ENCODE results near the gene KRCC1.

GRCh38 chr2:88069117-88069516, 13.5 kb upstream of the KRCC1 start:
- TF ChIP-seq CTCF (IDR thresholded peaks at IDR 0.05) (no peak), POLR2A (IDR thresholded peaks at IDR 0.05) (no peak)
